Inflammatory macrophage treated with lipopolysaccharide for 4 hours (primary cell): ENCODE measurements around the gene CCNT2.
"Not testable (repeated sequence)": the region's sequence is repeated elsewhere in the genome, so short reads cannot be mapped to it uniquely, and the experiment has no call there.

Experiments used
- DNase-seq: peaks from one replicate; pipeline ENCODE4 v3.0.0-alpha.2; 2020

Gene CCNT2

GRCh38 chr2:134976074-134976702, 57.6 kb downstream of the CCNT2 start:
- no peak for DNase-seq

- DNase-seq = not testable (repeated sequence)
These were observed 58.5 kb downstream of the CCNT2 start for GRCh38 chr2:134977104-134977503.

GRCh38 chr2:134979221-134979620, 60.6 kb downstream of the CCNT2 start:
- DNase-seq = no peak

- DNase-seq = no peak
These were observed 62.0 kb downstream of the CCNT2 start for GRCh38 chr2:134980639-134981038.

GRCh38 chr2:134982603-134983002, 64.0 kb downstream of the CCNT2 start:
- peak; percentile 3 for DNase-seq

- no peak for DNase-seq
These were observed 66.4 kb downstream of the CCNT2 start for GRCh38 chr2:134985061-134985460.

GRCh38 chr2:134988994-134989605, 70.5 kb downstream of the CCNT2 start:
- peak; percentile 22 for DNase-seq

GRCh38 chr2:134999521-134999920, 80.9 kb downstream of the CCNT2 start:
- no peak for DNase-seq

GRCh38 chr2:135002836-135003235, 84.2 kb downstream of the CCNT2 start:
- DNase-seq = no peak

- peak; percentile 61 for DNase-seq
These were observed 85.6 kb downstream of the CCNT2 start for GRCh38 chr2:135004005-135004746.

GRCh38 chr2:135005753-135006152, 87.1 kb downstream of the CCNT2 start:
- DNase-seq = no peak
